GM12892 (cell line): ENCODE results near the gene ZNF501. TPM values are rescaled to one million over a fixed set of nuclear protein-coding genes. Genes with fewer than 3 reads are reported as not detected.

Experiments used
- DNase-seq: peaks from one replicate; pipeline ENCODE4 v3.0.0; 2011; ENCODE audit not compliant: insufficient read length
- FAIRE-seq: peaks from 2 replicates; lab custom pipeline; 2011; peaks lifted over from hg19 to GRCh38; lab: Jason Lieb, UNC
- POLR2A ChIP-seq: IDR thresholded peaks from 2 replicates; pipeline ENCODE4 v1.6.1; 2011; ENCODE audit warnings: low read depth, low read length, control low read depth
- POLR2AphosphoS5 ChIP-seq: IDR thresholded peaks from 2 replicates; pipeline ENCODE4 v1.6.1; 2011; ENCODE audit warnings: low read depth, low read length, control low read depth
- TAF1 ChIP-seq: IDR thresholded peaks from 2 replicates; pipeline ENCODE4 v1.6.1; 2011; ENCODE audit warnings: low read depth, mild to moderate bottlenecking, control low read depth, low read length, borderline replicate concordance
- polyA plus RNA-seq: library from polyadenylated mRNA; unstranded; fragments of >200 nt; gene quantifications from one replicate; pipeline ENCODE4 v1.2.1, GENCODE V29; 2012; ENCODE audit warnings: missing spikeins, inconsistent platforms; ENCODE audit not compliant: missing spikeins

The ZNF501 gene
- polyA plus RNA-seq, result 1.1 TPM

DNA sequence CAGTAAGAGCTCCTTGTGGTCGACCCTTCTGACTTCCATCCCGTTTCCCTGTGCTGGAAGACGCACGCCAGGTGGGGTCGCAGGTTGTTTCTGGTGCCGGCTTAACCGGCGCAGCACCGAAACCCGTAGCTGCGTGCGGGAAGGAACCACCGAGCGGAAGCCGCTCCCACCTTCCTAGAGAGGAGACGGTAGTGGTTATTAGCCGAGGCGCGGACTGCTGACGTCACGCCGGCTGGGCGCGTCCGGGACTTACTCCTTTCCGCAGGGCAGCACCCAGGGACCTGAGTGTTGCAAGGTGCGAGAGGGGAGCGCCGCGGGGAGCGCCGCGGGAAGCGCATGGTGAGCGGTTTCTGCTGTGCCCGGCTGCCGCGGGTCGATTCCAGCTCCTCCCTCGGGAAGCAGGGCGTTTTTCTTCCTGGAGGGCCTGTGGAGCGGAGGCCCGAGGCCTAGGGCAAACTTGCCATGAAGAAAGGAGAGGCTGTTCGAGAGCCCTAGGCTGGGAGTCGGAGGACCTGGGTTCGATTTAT is at the start of gene ZNF501:
TSS of gene ZNF501 (plus strand) at position 252 of the 527 bp plus-strand sequence. CDS start 4,787 bp downstream, outside the sequence.
- FAIRE-seq (peak; percentile 81), DNase-seq (peak; percentile 49)
- TF ChIP-seq POLR2A (peak; percentile 44; the same call in 1 of the 2 replicates), POLR2AphosphoS5 (no peak; the same call in 1 of the 2 replicates)

DNA sequence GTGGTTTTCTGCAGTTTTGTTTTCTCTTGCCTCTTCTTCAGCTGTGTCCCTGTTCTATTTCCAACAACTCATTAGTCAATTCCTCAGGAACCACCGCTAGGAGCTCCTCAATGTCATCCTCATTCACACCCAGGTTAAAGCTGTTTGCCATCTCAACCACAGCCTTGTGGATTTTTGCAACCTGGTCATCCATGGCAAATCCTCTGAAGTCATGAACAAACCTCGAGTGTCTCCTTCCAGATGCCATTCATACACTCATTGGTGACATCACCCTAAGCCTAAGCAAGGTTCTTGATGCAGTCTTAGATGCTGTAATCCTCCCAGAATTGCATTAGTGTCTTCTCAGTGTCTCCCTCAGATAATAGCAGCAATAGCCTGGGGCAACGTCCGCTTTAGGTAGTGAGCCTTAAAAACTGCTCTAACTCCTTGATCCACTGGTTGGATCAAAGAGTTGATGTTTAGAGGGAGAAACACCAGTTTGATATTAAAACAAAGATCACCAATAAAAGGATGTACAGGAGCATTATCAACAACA is 48.4 kb upstream of the ZNF501 start:
- no peak for FAIRE-seq
- no peak for TF ChIP-seq POLR2AphosphoS5
- no peak for TF ChIP-seq POLR2A
- no peak for TF ChIP-seq TAF1

DNA sequence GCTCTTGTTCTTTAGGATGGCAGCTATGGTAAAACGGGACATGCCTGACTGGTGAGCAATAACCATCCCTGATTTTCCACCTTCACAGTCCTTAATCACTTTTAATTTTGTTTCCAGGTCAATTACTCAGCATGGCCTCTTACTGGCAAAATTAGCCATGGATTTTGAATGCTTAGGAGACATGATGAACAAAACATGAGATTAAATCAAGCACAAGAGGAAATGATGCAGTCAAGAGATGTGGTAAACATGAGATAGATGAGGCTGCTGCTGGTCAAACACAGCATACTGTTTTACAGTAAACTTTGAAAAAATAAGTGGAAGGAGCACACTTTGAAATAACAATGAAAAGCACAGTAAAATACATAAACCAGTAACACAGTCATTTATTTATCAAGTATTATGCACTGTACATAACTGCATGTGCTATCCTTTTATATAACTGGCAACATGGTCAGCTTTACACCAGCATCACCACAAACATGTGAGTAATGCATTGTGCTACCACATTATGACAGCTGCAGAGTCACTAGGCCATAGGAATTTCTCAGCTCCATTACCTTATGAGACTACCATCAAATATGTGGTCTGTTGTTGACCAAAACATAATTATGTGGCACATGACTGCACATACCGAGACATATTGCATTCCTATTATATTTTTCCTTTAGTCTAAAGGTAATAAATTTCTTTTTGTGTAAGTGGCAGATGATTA is 47.1 kb upstream of the ZNF501 start:
- DNase-seq (no peak), FAIRE-seq (no peak)
- TF ChIP-seq TAF1 (no peak), POLR2A (no peak)

More for the DNA sequence above, 48.4 kb upstream of the ZNF501 start:
- DNase-seq, result no peak

DNA sequence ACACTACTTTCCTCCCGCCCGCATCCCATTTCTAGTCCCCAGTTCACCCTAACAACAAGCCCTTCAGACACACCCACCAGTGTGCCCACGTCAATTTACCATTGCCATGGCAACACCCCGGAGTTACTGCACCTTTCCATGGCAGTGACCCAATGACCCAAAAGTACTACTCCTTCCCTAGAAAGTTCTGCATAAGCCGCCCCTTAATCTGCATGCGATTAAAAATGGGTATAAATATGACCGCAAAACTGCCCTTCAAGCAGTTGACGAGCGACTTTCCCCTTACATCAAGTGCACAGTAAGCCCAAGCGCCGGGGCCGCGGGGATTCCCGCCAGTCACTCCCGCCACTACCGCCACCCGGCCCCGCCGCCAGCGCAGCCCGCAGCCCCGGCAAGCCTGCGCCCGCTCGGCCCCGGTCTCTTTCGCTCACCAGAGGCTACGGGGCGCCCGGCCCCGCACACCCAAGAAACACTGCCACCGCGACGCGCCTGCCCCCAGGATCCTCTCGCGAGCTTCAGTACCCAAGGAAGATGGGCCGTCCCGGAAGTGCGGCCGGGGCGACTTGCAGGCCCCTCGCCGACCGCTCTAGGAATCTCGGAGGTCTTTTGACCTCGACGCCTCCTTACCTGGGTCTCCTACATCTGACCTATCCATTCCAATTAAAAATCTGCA is 44.2 kb upstream of the ZNF501 start:
- FAIRE-seq (peak; percentile 56), DNase-seq (peak; percentile 65)

DNA sequence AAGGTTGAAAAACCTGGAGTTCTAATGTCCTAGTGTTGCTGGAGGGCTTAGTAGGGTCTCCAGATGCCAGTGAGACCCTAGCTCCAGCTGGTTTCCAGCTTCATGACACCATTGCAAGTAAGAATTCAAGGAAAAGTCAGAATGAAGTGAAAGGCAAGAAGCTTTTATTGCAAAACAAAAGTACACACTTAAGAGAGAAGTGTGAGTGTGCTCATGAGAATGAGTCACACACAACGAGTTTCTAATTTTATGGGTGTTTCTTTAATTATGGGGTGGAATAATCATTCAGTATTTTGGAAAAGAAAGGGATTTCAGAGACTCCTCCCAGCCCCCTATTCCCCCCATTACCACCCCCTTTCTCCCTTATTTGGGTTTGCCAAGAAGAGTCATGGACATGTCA is 41.5 kb upstream of the ZNF501 start:
- no peak for TF ChIP-seq POLR2A
- TF ChIP-seq POLR2AphosphoS5, result no peak
- TF ChIP-seq TAF1, result no peak
- no peak for FAIRE-seq
- no peak for DNase-seq

More for the DNA sequence above, 44.2 kb upstream of the ZNF501 start:
- TF ChIP-seq POLR2AphosphoS5 (no peak), TAF1 (no peak; the same call in 1 of the 2 replicates), POLR2A (peak; percentile 67; the same call in 1 of the 2 replicates)

DNA sequence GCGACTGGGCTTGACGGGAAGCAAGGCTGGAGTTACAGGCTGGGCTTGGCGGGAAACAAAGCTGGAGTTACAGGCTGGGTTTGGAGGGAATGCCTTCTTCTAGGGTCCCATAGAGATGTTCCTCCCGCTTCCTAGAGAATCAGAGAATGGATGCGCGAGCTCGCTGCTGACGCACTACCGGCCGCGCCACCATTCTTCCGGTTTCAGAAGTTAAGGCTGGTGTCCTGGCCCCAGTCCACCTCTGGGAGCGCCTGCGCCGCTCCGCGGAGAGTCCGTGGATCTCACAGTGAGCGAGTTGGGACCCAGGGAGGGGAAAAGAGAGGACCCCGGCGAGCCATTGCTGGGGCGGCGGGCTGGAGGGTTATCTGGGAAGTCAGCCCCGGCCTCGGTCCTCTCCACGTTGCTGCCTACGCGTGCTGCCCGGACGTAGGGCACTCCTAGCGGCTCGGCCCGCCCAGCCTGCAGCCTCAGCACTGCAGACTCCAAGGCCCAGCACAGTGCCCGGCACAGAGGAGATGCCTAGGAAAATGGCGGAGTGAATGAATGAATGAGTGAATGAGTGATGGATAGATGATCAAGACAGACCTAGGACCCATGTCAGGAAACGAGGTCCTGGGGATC is 16.9 kb upstream of the ZNF501 start, which contains the start of gene ZNF502:
TSS of gene ZNF502 (plus strand) at position 206 of the 621 bp plus-strand sequence. CDS start 7,602 bp downstream, outside the sequence.
- DNase-seq (peak; percentile 9), FAIRE-seq (no peak)
- TF ChIP-seq TAF1 (no peak), POLR2A (no peak; the same call in 1 of the 2 replicates), POLR2AphosphoS5 (no peak)

DNA sequence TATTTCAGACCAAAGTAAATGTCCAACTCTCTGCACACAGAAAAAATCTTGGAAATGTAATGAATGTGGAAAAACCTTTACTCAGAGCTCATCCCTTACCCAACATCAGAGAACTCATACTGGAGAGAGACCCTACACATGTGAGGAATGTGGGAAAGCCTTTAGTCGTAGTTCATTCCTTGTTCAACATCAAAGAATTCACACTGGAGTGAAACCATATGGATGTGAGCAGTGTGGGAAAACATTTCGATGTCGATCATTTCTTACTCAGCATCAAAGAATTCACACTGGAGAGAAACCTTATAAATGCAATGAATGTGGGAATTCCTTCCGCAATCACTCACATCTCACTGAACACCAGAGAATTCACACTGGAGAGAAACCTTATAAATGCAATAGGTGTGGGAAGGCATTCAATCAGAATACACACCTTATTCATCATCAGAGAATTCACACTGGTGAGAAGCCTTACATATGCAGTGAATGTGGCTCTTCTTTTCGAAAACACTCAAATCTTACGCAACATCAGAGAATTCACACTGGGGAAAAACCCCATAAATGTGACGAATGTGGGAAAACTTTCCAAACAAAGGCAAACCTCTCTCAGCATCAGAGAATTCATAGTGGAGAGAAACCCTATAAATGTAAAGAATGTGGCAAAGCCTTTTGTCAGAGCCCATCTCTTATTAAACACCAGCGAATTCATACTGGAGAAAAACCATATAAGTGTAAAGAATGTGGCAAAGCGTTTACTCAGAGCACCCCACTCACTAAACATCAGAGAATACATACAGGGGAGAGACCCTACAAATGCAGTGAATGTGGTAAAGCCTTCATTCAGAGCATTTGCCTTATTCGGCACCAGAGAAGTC is 8.0 kb upstream of the ZNF501 start:
- DNase-seq (no peak), FAIRE-seq (no peak)
- TF ChIP-seq TAF1 (no peak), POLR2AphosphoS5 (no peak), POLR2A (no peak)

DNA sequence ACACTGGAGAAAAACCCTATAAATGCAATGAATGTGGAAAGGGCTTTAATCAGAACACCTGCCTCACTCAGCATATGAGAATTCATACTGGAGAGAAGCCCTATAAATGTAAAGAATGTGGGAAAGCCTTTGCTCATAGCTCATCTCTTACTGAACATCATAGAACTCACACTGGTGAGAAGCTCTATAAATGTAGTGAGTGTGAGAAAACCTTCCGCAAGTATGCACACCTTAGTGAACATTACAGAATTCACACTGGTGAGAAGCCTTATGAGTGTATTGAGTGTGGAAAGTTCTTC is 7.4 kb upstream of the ZNF501 start:
- DNase-seq, result no peak
- no peak for TF ChIP-seq POLR2AphosphoS5
- TF ChIP-seq POLR2A, result no peak
- no peak for TF ChIP-seq TAF1
- no peak for FAIRE-seq

DNA sequence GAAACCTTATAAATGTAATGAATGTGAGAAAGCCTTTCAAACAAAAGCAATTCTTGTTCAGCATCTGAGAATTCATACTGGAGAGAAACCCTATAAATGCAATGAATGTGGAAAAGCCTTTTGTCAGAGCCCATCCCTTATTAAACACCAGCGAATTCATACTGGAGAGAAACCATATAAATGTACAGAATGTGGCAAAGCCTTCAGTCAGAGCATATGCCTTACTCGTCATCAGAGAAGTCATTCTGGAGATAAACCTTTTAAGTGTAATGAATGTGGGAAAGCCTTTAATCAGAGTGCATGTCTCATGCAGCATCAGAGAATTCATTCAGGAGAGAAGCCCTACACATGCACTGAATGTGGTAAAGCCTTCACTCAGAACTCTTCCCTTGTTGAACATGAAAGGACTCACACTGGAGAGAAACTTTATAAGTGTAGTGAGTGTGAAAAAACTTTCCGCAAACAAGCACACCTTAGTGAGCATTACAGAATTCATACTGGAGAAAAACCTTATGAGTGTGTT is 5.3 kb downstream of the ZNF501 start:
- DNase-seq, result no peak
- no peak for FAIRE-seq
- TF ChIP-seq POLR2AphosphoS5 (no peak), TAF1 (no peak), POLR2A (no peak)

DNA sequence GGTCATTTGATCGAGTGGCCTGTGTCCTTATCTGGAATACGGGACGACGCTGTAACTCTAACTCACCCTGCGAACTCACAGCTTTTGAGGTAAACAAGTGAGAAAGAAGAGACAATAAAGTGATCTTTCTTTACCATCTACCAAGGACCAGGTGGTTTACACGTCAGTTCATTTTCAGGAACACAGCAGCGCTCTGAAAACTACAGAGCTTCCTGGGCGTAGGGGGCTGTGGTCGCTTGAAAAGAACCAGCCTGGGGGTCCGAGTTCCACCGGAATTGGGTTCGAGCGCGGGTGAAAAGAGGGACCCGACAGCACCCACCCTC is 31.6 kb downstream of the ZNF501 start:
- TF ChIP-seq TAF1, result no peak
- TF ChIP-seq POLR2A, result no peak
- TF ChIP-seq POLR2AphosphoS5, result no peak
- DNase-seq, result peak; percentile 13
- FAIRE-seq, result no peak
